ENCODE measurements around the gene HECTD2.

- no peak for TF ChIP-seq POLR2A (conservative IDR thresholded peaks at IDR 0.05)
- no peak for TF ChIP-seq ZFP36 (IDR thresholded peaks at IDR 0.05; ENCODE audit: low read depth, low read length, partially characterized antibody)
- TF ChIP-seq CAMTA2 (CRISPR knock-in tag; conservative IDR thresholded peaks at IDR 0.05), result no peak
- TF ChIP-seq, protein P1, sequence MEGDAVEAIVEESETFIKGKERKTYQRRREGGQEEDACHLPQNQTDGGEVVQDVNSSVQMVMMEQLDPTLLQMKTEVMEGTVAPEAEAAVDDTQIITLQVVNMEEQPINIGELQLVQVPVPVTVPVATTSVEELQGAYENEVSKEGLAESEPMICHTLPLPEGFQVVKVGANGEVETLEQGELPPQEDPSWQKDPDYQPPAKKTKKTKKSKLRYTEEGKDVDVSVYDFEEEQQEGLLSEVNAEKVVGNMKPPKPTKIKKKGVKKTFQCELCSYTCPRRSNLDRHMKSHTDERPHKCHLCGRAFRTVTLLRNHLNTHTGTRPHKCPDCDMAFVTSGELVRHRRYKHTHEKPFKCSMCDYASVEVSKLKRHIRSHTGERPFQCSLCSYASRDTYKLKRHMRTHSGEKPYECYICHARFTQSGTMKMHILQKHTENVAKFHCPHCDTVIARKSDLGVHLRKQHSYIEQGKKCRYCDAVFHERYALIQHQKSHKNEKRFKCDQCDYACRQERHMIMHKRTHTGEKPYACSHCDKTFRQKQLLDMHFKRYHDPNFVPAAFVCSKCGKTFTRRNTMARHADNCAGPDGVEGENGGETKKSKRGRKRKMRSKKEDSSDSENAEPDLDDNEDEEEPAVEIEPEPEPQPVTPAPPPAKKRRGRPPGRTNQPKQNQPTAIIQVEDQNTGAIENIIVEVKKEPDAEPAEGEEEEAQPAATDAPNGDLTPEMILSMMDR (IDR thresholded peaks at IDR 0.05 in 2 of 3, conservative IDR thresholded peaks at IDR 0.05 in 1 of 3; ENCODE audit: insufficient read depth in 2 of 3, low read depth in 1 of 3, low read length in 3 of 3), result no peak
- TF ChIP-seq SMAD4 (CRISPR knock-in tag; conservative IDR thresholded peaks at IDR 0.05), result no peak
- TF ChIP-seq PHF8 (IDR thresholded peaks at IDR 0.05; ENCODE audit: borderline replicate concordance, low read length), result no peak
- no peak for TF ChIP-seq CC2D1A (IDR thresholded peaks at IDR 0.05)
These were observed 103.7 kb downstream of the HECTD2 start for GRCh38 chr10:91513598-91514424.

Data from K562 (cell line).